GM23338 (cell line): ENCODE data around the gene CYP26B1. TPM values are rescaled to one million over a fixed set of nuclear protein-coding genes. Genes with fewer than 3 reads are reported as not detected.

Source experiments
- ATAC-seq: fragments of 200-7000 bp; cut with Tn5 transposase; 3 replicates; pipeline ENCODE4 v1.9.1; 2020
- DNase-seq: peaks from one replicate; pipeline ENCODE4 v3.0.0-alpha.2; 2015; ENCODE audit warnings: low spot score
- H2AFZ ChIP-seq: fragments of 200-600 bp; sonication (generic); 2 replicates; pipeline ENCODE4 v1.8.0; 2016; ENCODE audit warnings: antibody characterized with exemption, mild to moderate bottlenecking, moderate library complexity
- H3F3A ChIP-seq: fragments of 200-600 bp; sonication (generic); replicated peaks from 2 replicates; pipeline ENCODE4 v1.8.0; 2017; ENCODE audit warnings: antibody characterized with exemption, mixed run types, low read depth
- H3K27ac ChIP-seq: fragments of 200-600 bp; sonication (generic); 2 replicates; pipeline ENCODE4 v1.6.1; 2016; ENCODE audit warnings: low read depth
- H3K27me3 ChIP-seq: fragments of 200-600 bp; sonication (generic); 2 replicates; pipeline ENCODE4 v1.8.0; 2016; ENCODE audit warnings: mild to moderate bottlenecking, mixed run types, moderate library complexity; ENCODE audit not compliant: insufficient read depth
- H3K36me3 ChIP-seq: fragments of 200-600 bp; sonication (generic); 2 replicates; pipeline ENCODE4 v1.8.0; 2016; ENCODE audit warnings: mild to moderate bottlenecking; ENCODE audit not compliant: insufficient read depth
- H3K4me1 ChIP-seq: fragments of 200-600 bp; sonication (generic); 2 replicates; pipeline ENCODE4 v1.8.0; 2016; ENCODE audit warnings: mild to moderate bottlenecking, moderate library complexity; ENCODE audit not compliant: insufficient read depth
- H3K4me2 ChIP-seq: fragments of 200-600 bp; sonication (generic); 2 replicates; pipeline ENCODE4 v1.7.1; 2017; ENCODE audit warnings: mixed run types
- H3K4me3 ChIP-seq: fragments of 200-600 bp; sonication (generic); 2 replicates; pipeline ENCODE4 v1.6.1; 2016; ENCODE audit warnings: mixed run types
- H3K79me2 ChIP-seq: fragments of 200-600 bp; sonication (generic); replicated peaks from 2 replicates; pipeline ENCODE4 v1.8.0; 2017; ENCODE audit warnings: mild to moderate bottlenecking; ENCODE audit not compliant: insufficient read depth
- H3K9me2 ChIP-seq: fragments of 200-600 bp; sonication (generic); 2 replicates; pipeline ENCODE4 v1.8.0; 2017; ENCODE audit not compliant: insufficient read depth
- H4K20me1 ChIP-seq: fragments of 200-600 bp; sonication (generic); replicated peaks from 2 replicates; pipeline ENCODE4 v1.8.0; 2017; ENCODE audit warnings: mild to moderate bottlenecking; ENCODE audit not compliant: insufficient read depth
- H3K27ac Mint-ChIP-seq: 2 replicates; pipeline ENCODE4 v1.8.0; 2020; ENCODE audit warnings: inconsistent platforms, mild to moderate bottlenecking, moderate library complexity, mixed read lengths
- H3K27me3 Mint-ChIP-seq: 3 replicates; pipeline ENCODE4 v1.8.0; 2022; ENCODE audit warnings: low read depth, mild to moderate bottlenecking, moderate library complexity, mixed read lengths, inconsistent platforms; ENCODE audit not compliant: insufficient read depth, poor library complexity
- H3K36me3 Mint-ChIP-seq: 3 replicates; pipeline ENCODE4 v1.8.0; 2021; ENCODE audit warnings: low read depth, mild to moderate bottlenecking, inconsistent platforms, moderate library complexity, mixed read lengths
- H3K4me1 Mint-ChIP-seq: 3 replicates; pipeline ENCODE4 v1.8.0; 2020; ENCODE audit warnings: mild to moderate bottlenecking, inconsistent platforms, mixed read lengths
- H3K4me3 Mint-ChIP-seq: 3 replicates; pipeline ENCODE4 v1.8.0; 2021; ENCODE audit warnings: moderate library complexity, mild to moderate bottlenecking, inconsistent platforms, mixed read lengths
- H3K9me3 Mint-ChIP-seq: 3 replicates; pipeline ENCODE4 v1.8.0; 2020; ENCODE audit warnings: moderate library complexity, mild to moderate bottlenecking, inconsistent platforms, mixed read lengths
- CREB1 ChIP-seq: fragments of 250-450 bp; sonication (Bioruptor Pico); IDR thresholded peaks from 2 replicates; pipeline ENCODE4 v1.5.0; 2020; ENCODE audit warnings: low read depth, mild to moderate bottlenecking, moderate library complexity
- CTCF ChIP-seq, 2 experiments: fragments of 200-600 bp in 1 of 2; sonication (generic) in 1 of 2; conservative IDR thresholded peaks; 2 replicates each; pipeline versions ENCODE4 v1.5.1 to v1.6.1; 2016 to 2017; ENCODE audit warnings: antibody characterized with exemption in 2 of 2, low read depth in 2 of 2, mild to moderate bottlenecking in 2 of 2, moderate library complexity in 1 of 2
- EZH2 ChIP-seq: fragments of 200-600 bp; sonication (generic); IDR thresholded peaks from one replicate; pipeline ENCODE4 v1.8.0; 2017; ENCODE audit warnings: antibody characterized with exemption, mild to moderate bottlenecking, low read depth; ENCODE audit not compliant: unreplicated experiment
- EZH2phosphoT487 ChIP-seq: fragments of 200-600 bp; sonication (generic); IDR thresholded peaks from one replicate; pipeline ENCODE4 v1.8.1; 2018; ENCODE audit warnings: antibody characterized with exemption; ENCODE audit not compliant: unreplicated experiment
- JUNB ChIP-seq: IDR thresholded peaks from one replicate; pipeline ENCODE4 v1.6.1; 2016; ENCODE audit warnings: antibody characterized with exemption; ENCODE audit not compliant: unreplicated experiment
- NANOG ChIP-seq: IDR thresholded peaks from 2 replicates; pipeline ENCODE4 v1.6.1; 2016; ENCODE audit warnings: antibody characterized with exemption, borderline replicate concordance
- POLR2AphosphoS5 ChIP-seq: IDR thresholded peaks from 2 replicates; pipeline ENCODE4 v1.6.1; 2016; ENCODE audit warnings: antibody characterized with exemption, low read depth
- STAT1 ChIP-seq: IDR thresholded peaks from one replicate; pipeline ENCODE4 v1.6.1; 2016; ENCODE audit warnings: antibody characterized with exemption; ENCODE audit not compliant: unreplicated experiment
- ZNF114 ChIP-seq: fragments of 250-450 bp; sonication (Bioruptor Pico); IDR thresholded peaks from 2 replicates; pipeline ENCODE4 v1.5.0; 2020; ENCODE audit warnings: mild to moderate bottlenecking, moderate library complexity
- ZNF331 ChIP-seq: fragments of 250-450 bp; sonication (Bioruptor Pico); IDR thresholded peaks from 2 replicates; pipeline ENCODE4 v1.5.0; 2020; ENCODE audit warnings: low read depth, mild to moderate bottlenecking, moderate library complexity
- polyA plus RNA-seq: library from polyadenylated mRNA; unstranded; fragments of >200 nt; fragmentation: Nextera tagmentation; extraction: Ambion mirVana; gene quantifications from 2 replicates; pipeline ENCODE4 v1.2.1, GENCODE V29; 2016
- total RNA-seq: library from RNA; depleted of rRNA; stranded (reverse); fragments of >200 nt; shearing (Covaris generic); gene quantifications from 2 replicates; pipeline ENCODE4 v1.2.3, GENCODE V29; 2014
- TF ChIP-seq, protein P1 (sequence below): fragments of 250-450 bp; sonication (Bioruptor Pico); IDR thresholded peaks from 2 replicates; pipeline ENCODE4 v1.5.0; 2020; ENCODE audit warnings: mild to moderate bottlenecking, moderate library complexity
- TF ChIP-seq, protein P2 (sequence below): IDR thresholded peaks from one replicate; pipeline ENCODE4 v1.6.1; 2018; ENCODE audit warnings: antibody characterized with exemption; ENCODE audit not compliant: unreplicated experiment

Gene CYP26B1
- total and polyA plus RNA-seq, 2 experiments from 2014 or later = 0.05 to 0.31 TPM

- no peak overlapping the region for H3K4me3 ChIP-seq
- DNase-seq = no peak
- no peaks in the 10 kb centered on the region for H3K36me3 ChIP-seq
- Mint-ChIP-seq H3K4me1 (no peaks in the 10 kb centered on the region), H3K36me3 (no peaks in the 10 kb centered on the region), H3K9me3 (0 out of 3 replicates have a peak, but pooled peaks cover 3% of the 10 kb centered on the region), H3K27ac (no peak overlapping the region), H3K4me3 (no peak overlapping the region), H3K27me3 (peaks cover 8% of the 10 kb centered on the region)
- H3K4me1 ChIP-seq = no peaks in the 10 kb centered on the region
- no peak overlapping the region for H3K4me2 ChIP-seq
- TF ChIP-seq EZH2phosphoT487 (no peak), STAT1 (no peak), EZH2 (no peak), CREB1 (CRISPR knock-in tag) (no peak), ZNF114 (no peak), ZNF331 (CRISPR knock-in tag) (no peak)
- no peak for ATAC-seq
- H3K79me2 ChIP-seq = no peaks in the 10 kb centered on the region
- no peak overlapping the region for H2AFZ ChIP-seq
- H3K27ac ChIP-seq = no peak overlapping the region
- no peaks in the 10 kb centered on the region for H3F3A ChIP-seq
- no peaks in the 10 kb centered on the region for H3K9me2 ChIP-seq
- no peaks in the 10 kb centered on the region; the same call in 1 of the 2 replicates for H4K20me1 ChIP-seq
- H3K27me3 ChIP-seq = no peaks in the 10 kb centered on the region
Observed at GRCh38 chr2:72118951-72119350, 28.7 kb downstream of the CYP26B1 start.

- Histone ChIP-seq H3K9me2 (no peaks in the 10 kb centered on the region), H3K27ac (no peak overlapping the region), H2AFZ (no peak overlapping the region), H3K4me2 (no peak overlapping the region), H3K4me1 (no peaks in the 10 kb centered on the region), H3K79me2 (no peaks in the 10 kb centered on the region), H3K27me3 (no peaks in the 10 kb centered on the region), H3K4me3 (no peak overlapping the region), H3K36me3 (no peaks in the 10 kb centered on the region), H4K20me1 (no peaks in the 10 kb centered on the region; the same call in 1 of the 2 replicates), H3F3A (no peaks in the 10 kb centered on the region)
- no peak overlapping the region for H3K27ac Mint-ChIP-seq
- DNase-seq (no peak), ATAC-seq (no peak)
- H3K9me3 Mint-ChIP-seq = 0 out of 3 replicates have a peak, but pooled peaks cover 3% of the 10 kb centered on the region
- H3K4me3 Mint-ChIP-seq = no peak overlapping the region
- no peaks in the 10 kb centered on the region for H3K4me1 Mint-ChIP-seq
- H3K36me3 Mint-ChIP-seq = no peaks in the 10 kb centered on the region
- peaks cover 8% of the 10 kb centered on the region for H3K27me3 Mint-ChIP-seq
- TF ChIP-seq POLR2AphosphoS5 (no peak), NANOG (no peak), EZH2 (no peak), JUNB (no peak), EZH2phosphoT487 (no peak), CTCF (conservative IDR thresholded peaks at IDR 0.05; ENCODE audit: low read depth in 2 of 2) (no peak)
- TF ChIP-seq, protein P1, sequence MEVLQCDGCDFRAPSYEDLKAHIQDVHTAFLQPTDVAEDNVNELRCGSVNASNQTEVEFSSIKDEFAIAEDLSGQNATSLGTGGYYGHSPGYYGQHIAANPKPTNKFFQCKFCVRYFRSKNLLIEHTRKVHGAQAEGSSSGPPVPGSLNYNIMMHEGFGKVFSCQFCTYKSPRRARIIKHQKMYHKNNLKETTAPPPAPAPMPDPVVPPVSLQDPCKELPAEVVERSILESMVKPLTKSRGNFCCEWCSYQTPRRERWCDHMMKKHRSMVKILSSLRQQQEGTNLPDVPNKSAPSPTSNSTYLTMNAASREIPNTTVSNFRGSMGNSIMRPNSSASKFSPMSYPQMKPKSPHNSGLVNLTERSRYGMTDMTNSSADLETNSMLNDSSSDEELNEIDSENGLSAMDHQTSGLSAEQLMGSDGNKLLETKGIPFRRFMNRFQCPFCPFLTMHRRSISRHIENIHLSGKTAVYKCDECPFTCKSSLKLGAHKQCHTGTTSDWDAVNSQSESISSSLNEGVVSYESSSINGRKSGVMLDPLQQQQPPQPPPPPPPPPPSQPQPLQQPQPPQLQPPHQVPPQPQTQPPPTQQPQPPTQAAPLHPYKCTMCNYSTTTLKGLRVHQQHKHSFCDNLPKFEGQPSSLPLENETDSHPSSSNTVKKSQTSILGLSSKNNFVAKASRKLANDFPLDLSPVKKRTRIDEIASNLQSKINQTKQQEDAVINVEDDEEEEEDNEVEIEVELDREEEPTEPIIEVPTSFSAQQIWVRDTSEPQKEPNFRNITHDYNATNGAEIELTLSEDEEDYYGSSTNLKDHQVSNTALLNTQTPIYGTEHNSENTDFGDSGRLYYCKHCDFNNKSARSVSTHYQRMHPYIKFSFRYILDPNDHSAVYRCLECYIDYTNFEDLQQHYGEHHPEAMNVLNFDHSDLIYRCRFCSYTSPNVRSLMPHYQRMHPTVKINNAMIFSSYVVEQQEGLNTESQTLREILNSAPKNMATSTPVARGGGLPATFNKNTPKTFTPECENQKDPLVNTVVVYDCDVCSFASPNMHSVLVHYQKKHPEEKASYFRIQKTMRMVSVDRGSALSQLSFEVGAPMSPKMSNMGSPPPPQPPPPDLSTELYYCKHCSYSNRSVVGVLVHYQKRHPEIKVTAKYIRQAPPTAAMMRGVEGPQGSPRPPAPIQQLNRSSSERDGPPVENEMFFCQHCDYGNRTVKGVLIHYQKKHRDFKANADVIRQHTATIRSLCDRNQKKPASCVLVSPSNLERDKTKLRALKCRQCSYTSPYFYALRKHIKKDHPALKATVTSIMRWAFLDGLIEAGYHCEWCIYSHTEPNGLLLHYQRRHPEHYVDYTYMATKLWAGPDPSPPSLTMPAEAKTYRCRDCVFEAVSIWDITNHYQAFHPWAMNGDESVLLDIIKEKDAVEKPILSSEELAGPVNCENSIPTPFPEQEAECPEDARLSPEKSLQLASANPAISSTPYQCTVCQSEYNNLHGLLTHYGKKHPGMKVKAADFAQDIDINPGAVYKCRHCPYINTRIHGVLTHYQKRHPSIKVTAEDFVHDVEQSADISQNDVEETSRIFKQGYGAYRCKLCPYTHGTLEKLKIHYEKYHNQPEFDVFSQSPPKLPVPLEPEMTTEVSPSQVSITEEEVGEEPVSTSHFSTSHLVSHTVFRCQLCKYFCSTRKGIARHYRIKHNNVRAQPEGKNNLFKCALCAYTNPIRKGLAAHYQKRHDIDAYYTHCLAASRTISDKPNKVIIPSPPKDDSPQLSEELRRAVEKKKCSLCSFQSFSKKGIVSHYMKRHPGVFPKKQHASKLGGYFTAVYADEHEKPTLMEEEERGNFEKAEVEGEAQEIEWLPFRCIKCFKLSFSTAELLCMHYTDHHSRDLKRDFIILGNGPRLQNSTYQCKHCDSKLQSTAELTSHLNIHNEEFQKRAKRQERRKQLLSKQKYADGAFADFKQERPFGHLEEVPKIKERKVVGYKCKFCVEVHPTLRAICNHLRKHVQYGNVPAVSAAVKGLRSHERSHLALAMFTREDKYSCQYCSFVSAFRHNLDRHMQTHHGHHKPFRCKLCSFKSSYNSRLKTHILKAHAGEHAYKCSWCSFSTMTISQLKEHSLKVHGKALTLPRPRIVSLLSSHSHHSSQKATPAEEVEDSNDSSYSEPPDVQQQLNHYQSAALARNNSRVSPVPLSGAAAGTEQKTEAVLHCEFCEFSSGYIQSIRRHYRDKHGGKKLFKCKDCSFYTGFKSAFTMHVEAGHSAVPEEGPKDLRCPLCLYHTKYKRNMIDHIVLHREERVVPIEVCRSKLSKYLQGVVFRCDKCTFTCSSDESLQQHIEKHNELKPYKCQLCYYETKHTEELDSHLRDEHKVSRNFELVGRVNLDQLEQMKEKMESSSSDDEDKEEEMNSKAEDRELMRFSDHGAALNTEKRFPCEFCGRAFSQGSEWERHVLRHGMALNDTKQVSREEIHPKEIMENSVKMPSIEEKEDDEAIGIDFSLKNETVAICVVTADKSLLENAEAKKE (CRISPR knock-in tag) = no peak
- TF ChIP-seq, protein P2, sequence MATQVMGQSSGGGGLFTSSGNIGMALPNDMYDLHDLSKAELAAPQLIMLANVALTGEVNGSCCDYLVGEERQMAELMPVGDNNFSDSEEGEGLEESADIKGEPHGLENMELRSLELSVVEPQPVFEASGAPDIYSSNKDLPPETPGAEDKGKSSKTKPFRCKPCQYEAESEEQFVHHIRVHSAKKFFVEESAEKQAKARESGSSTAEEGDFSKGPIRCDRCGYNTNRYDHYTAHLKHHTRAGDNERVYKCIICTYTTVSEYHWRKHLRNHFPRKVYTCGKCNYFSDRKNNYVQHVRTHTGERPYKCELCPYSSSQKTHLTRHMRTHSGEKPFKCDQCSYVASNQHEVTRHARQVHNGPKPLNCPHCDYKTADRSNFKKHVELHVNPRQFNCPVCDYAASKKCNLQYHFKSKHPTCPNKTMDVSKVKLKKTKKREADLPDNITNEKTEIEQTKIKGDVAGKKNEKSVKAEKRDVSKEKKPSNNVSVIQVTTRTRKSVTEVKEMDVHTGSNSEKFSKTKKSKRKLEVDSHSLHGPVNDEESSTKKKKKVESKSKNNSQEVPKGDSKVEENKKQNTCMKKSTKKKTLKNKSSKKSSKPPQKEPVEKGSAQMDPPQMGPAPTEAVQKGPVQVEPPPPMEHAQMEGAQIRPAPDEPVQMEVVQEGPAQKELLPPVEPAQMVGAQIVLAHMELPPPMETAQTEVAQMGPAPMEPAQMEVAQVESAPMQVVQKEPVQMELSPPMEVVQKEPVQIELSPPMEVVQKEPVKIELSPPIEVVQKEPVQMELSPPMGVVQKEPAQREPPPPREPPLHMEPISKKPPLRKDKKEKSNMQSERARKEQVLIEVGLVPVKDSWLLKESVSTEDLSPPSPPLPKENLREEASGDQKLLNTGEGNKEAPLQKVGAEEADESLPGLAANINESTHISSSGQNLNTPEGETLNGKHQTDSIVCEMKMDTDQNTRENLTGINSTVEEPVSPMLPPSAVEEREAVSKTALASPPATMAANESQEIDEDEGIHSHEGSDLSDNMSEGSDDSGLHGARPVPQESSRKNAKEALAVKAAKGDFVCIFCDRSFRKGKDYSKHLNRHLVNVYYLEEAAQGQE = no peak
Observed at GRCh38 chr2:72118386-72118785, 29.3 kb downstream of the CYP26B1 start.
